ENCODE measurements around the gene ZNF579. TPM values are rescaled to one million over a fixed set of nuclear protein-coding genes. Genes with fewer than 3 reads are reported as not detected.

The ZNF579 gene
- total RNA-seq, 1 donor from 2014 or later = 1.6 TPM

GRCh38 chr19:55545443-55545842 is 35.2 kb downstream of the ZNF579 start, which contains the start of gene SBK3:
SBK3 (minus strand) TSS chr19:55545543; CDS start chr19:55545543, 0 bp downstream.
- peak within 1 kb of the TSS in 1 of 3 donors; percentile 24 for H3K4me3 ChIP-seq (ENCODE audit: low read length in 3 of 3)
- peak within 1 kb of the TSS; percentile 50 to 77 (median 57) for H3K9ac ChIP-seq (ENCODE audit: low read depth in 1 of 3, low read length in 3 of 3)
- peaks cover 36 to 54% (median 47%) of the 10 kb centered on the region in 3 donors for H3K4me1 ChIP-seq (ENCODE audit: control insufficient read depth in 3 of 3, insufficient read depth in 3 of 3, low read length in 3 of 3)

DNA sequence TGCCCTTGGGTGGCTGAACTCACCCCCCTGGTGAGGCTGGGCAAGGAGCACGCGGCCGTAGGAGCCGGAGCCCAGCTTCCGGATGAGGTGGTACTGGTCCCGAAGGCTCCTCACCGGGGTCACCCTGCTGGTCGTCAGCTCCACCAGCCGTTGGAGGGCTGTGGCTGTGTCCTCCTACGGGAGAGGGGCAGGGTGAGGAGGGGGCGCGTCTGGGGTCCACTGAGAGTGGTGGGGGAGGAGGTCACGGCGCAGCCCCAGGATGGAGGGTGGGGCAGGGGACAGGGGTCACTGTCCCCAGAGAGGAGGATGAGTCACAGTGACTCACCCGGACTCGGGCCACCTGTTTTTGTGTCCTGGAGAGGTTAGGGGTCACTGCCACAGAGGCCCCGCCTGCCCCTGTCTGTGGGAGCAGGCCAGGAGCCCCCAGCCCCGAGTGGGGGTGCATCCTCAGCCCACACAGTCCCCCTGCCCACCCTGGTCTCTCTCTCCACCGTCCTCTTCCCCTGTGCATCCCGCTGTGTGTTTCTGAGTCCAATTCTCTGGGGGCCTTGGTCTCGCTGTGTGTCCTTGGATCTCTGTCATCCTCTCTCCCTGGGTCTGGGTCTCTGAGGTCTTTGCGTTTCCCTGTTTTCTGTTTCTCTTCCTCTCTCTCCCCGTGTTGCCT is 35.7 kb downstream of the ZNF579 start:
- Histone ChIP-seq H3K4me3 (ENCODE audit: low read length in 3 of 3) (no peak overlapping the region), H3K4me1 (ENCODE audit: control insufficient read depth in 3 of 3, insufficient read depth in 3 of 3, low read length in 3 of 3) (peaks cover 31 to 50% (median 44%) of the 10 kb centered on the region in 3 donors), H3K27ac (ENCODE audit: low read depth, low read length) (peak overlapping the region; percentile 96), H3K27me3 (ENCODE audit: control insufficient read depth in 3 of 3, insufficient read depth in 3 of 3, low read length in 3 of 3) (no peaks in the 10 kb centered on the region), H3K9me3 (ENCODE audit: control insufficient read depth in 3 of 3, low read length in 3 of 3) (no peaks in the 10 kb centered on the region), H3K9ac (ENCODE audit: low read depth in 1 of 3, low read length in 3 of 3) (peak overlapping the region in 1 of 3 donors; percentile 75), H3K36me3 (ENCODE audit: control insufficient read depth in 3 of 3, insufficient read depth in 3 of 3, low read length in 3 of 3) (no peaks in the 10 kb centered on the region)

More at GRCh38 chr19:55545443-55545842, 35.2 kb downstream of the ZNF579 start, which contains the start of gene SBK3:
- H3K36me3 ChIP-seq (ENCODE audit: control insufficient read depth in 3 of 3, insufficient read depth in 3 of 3, low read length in 3 of 3) = no peaks in the 10 kb centered on the region
- H3K27ac ChIP-seq (ENCODE audit: low read depth, low read length) = peak within 1 kb of the TSS; percentile 96
- H3K27me3 ChIP-seq (ENCODE audit: control insufficient read depth in 3 of 3, insufficient read depth in 3 of 3, low read length in 3 of 3) = no peaks in the 10 kb centered on the region
- H3K9me3 ChIP-seq (ENCODE audit: control insufficient read depth in 3 of 3, low read length in 3 of 3) = no peaks in the 10 kb centered on the region

GRCh38 chr19:55544014-55544413 is 36.6 kb downstream of the ZNF579 start:
- Histone ChIP-seq H3K27ac (ENCODE audit: low read depth, low read length) (no peak overlapping the region), H3K4me3 (ENCODE audit: low read length in 3 of 3) (no peak overlapping the region), H3K9me3 (ENCODE audit: control insufficient read depth in 3 of 3, low read length in 3 of 3) (no peaks in the 10 kb centered on the region), H3K27me3 (ENCODE audit: control insufficient read depth in 3 of 3, insufficient read depth in 3 of 3, low read length in 3 of 3) (no peaks in the 10 kb centered on the region), H3K36me3 (ENCODE audit: control insufficient read depth in 3 of 3, insufficient read depth in 3 of 3, low read length in 3 of 3) (no peaks in the 10 kb centered on the region), H3K4me1 (ENCODE audit: control insufficient read depth in 3 of 3, insufficient read depth in 3 of 3, low read length in 3 of 3) (peaks cover 27 to 47% (median 38%) of the 10 kb centered on the region in 3 donors), H3K9ac (ENCODE audit: low read depth in 1 of 3, low read length in 3 of 3) (no peak overlapping the region)

- H3K4me3 ChIP-seq (ENCODE audit: low read length in 3 of 3) = no peak overlapping the region
- H3K27me3 ChIP-seq (ENCODE audit: control insufficient read depth in 3 of 3, insufficient read depth in 3 of 3, low read length in 3 of 3) = no peaks in the 10 kb centered on the region
- no peaks in the 10 kb centered on the region for H3K36me3 ChIP-seq (ENCODE audit: control insufficient read depth in 3 of 3, insufficient read depth in 3 of 3, low read length in 3 of 3)
- H3K9me3 ChIP-seq (ENCODE audit: control insufficient read depth in 3 of 3, low read length in 3 of 3) = no peaks in the 10 kb centered on the region
- H3K9ac ChIP-seq (ENCODE audit: low read depth in 1 of 3, low read length in 3 of 3) = no peak overlapping the region
- H3K4me1 ChIP-seq (ENCODE audit: control insufficient read depth in 3 of 3, insufficient read depth in 3 of 3, low read length in 3 of 3) = peaks cover 27 to 47% (median 38%) of the 10 kb centered on the region in 3 donors
- no peak overlapping the region for H3K27ac ChIP-seq (ENCODE audit: low read depth, low read length)
These were observed 37.1 kb downstream of the ZNF579 start for GRCh38 chr19:55543567-55543966.

- H3K36me3 ChIP-seq (ENCODE audit: control insufficient read depth in 3 of 3, insufficient read depth in 3 of 3, low read length in 3 of 3) = no peaks in the 10 kb centered on the region
- H3K9ac ChIP-seq (ENCODE audit: low read depth in 1 of 3, low read length in 3 of 3) = no peak overlapping the region
- no peak overlapping the region for H3K4me3 ChIP-seq (ENCODE audit: low read length in 3 of 3)
- H3K4me1 ChIP-seq (ENCODE audit: control insufficient read depth in 3 of 3, insufficient read depth in 3 of 3, low read length in 3 of 3) = peaks cover 18 to 36% (median 29%) of the 10 kb centered on the region in 3 donors
- no peaks in the 10 kb centered on the region for H3K27me3 ChIP-seq (ENCODE audit: control insufficient read depth in 3 of 3, insufficient read depth in 3 of 3, low read length in 3 of 3)
- no peak overlapping the region for H3K27ac ChIP-seq (ENCODE audit: low read depth, low read length)
- H3K9me3 ChIP-seq (ENCODE audit: control insufficient read depth in 3 of 3, low read length in 3 of 3) = no peaks in the 10 kb centered on the region
These were observed 38.3 kb downstream of the ZNF579 start for GRCh38 chr19:55542292-55542855.

DNA sequence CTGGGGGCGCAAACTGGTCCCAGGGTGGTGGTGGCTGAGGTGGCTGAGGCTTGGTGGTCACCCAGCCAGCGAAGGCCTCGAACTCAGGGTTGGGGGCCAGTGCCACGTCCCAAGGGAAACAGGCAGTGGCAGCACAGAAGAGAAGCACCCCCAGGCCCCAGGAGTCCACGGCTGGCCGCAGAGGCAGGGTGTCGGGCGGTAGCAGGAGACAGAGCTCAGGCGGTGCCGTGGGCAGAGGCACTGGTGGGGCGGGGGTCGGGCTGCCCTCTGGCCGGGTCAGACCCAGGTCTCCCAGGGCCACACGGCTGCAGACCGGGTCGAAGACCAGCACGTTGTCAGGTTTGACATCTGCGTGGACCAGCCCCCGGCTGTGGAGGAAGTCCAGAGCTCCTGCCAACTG is 39.6 kb downstream of the ZNF579 start:
- H3K27ac ChIP-seq (ENCODE audit: low read depth, low read length) = no peak overlapping the region
- no peak overlapping the region for H3K4me3 ChIP-seq (ENCODE audit: low read length in 3 of 3)
- no peaks in the 10 kb centered on the region for H3K9me3 ChIP-seq (ENCODE audit: control insufficient read depth in 3 of 3, low read length in 3 of 3)
- H3K9ac ChIP-seq (ENCODE audit: low read depth in 1 of 3, low read length in 3 of 3) = no peak overlapping the region
- no peaks in the 10 kb centered on the region for H3K27me3 ChIP-seq (ENCODE audit: control insufficient read depth in 3 of 3, insufficient read depth in 3 of 3, low read length in 3 of 3)
- H3K4me1 ChIP-seq (ENCODE audit: control insufficient read depth in 3 of 3, insufficient read depth in 3 of 3, low read length in 3 of 3) = peaks cover 5 to 23% (median 16%) of the 10 kb centered on the region in 3 donors
- no peaks in the 10 kb centered on the region for H3K36me3 ChIP-seq (ENCODE audit: control insufficient read depth in 3 of 3, insufficient read depth in 3 of 3, low read length in 3 of 3)

- Histone ChIP-seq H3K27me3 (ENCODE audit: control insufficient read depth in 3 of 3, insufficient read depth in 3 of 3, low read length in 3 of 3) (no peaks in the 10 kb centered on the region), H3K9me3 (ENCODE audit: control insufficient read depth in 3 of 3, low read length in 3 of 3) (no peaks in the 10 kb centered on the region), H3K9ac (ENCODE audit: low read depth in 1 of 3, low read length in 3 of 3) (no peak overlapping the region), H3K36me3 (ENCODE audit: control insufficient read depth in 3 of 3, insufficient read depth in 3 of 3, low read length in 3 of 3) (no peaks in the 10 kb centered on the region), H3K27ac (ENCODE audit: low read depth, low read length) (no peak overlapping the region), H3K4me1 (ENCODE audit: control insufficient read depth in 3 of 3, insufficient read depth in 3 of 3, low read length in 3 of 3) (peaks cover 2 to 18% (median 12%) of the 10 kb centered on the region in 3 donors), H3K4me3 (ENCODE audit: low read length in 3 of 3) (no peak overlapping the region)
These were observed 40.0 kb downstream of the ZNF579 start for GRCh38 chr19:55540619-55541018.

DNA sequence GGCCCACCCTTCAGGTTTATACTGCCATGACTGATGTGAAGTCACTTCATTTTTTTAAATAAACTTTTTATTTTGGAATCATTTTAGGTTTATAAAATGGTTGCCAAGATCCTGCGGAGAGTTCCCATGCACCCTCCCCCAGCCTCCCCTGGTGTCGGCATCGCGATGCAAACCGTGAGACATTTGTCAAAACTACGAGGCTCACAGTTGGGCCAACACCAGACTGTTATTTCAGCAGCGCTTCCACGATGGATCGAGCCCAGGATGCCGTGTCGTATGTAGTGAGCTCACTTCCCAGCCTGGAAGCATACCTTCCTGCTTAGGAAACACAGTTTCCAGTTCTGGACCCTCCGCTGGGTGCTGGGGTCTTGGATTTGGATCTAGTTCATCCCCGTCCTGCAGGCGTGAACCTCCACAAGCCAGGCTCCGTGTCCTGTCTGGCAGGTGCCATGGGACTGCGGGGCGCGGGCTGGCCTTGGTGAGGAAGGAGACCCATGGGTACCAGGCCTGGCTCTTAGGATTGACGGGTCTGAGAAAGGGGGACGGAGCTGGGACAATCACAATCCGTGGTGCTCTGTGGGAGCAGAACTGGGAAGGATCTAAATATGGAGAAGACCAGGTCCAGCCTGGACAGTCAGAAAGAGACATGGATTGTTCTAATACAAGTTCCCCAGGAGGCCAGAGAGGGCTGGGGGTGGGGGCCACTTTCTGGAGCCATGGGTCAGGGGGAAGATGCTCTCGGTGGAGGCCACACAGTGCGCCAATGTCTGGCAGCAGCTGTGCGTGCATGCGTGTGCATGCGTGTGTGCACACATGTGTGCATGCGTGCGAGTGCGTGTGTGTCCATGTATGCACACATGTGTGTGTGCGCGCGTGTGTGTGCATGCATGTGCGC is 41.3 kb downstream of the ZNF579 start:
- H3K4me1 ChIP-seq (ENCODE audit: control insufficient read depth in 3 of 3, insufficient read depth in 3 of 3, low read length in 3 of 3) = peaks cover 2 to 10% (median 4%) of the 10 kb centered on the region in 3 donors
- no peak overlapping the region for H3K4me3 ChIP-seq (ENCODE audit: low read length in 3 of 3)
- H3K9ac ChIP-seq (ENCODE audit: low read depth in 1 of 3, low read length in 3 of 3) = no peak overlapping the region
- H3K27me3 ChIP-seq (ENCODE audit: control insufficient read depth in 3 of 3, insufficient read depth in 3 of 3, low read length in 3 of 3) = no peaks in the 10 kb centered on the region
- no peaks in the 10 kb centered on the region for H3K36me3 ChIP-seq (ENCODE audit: control insufficient read depth in 3 of 3, insufficient read depth in 3 of 3, low read length in 3 of 3)
- no peaks in the 10 kb centered on the region for H3K9me3 ChIP-seq (ENCODE audit: control insufficient read depth in 3 of 3, low read length in 3 of 3)
- H3K27ac ChIP-seq (ENCODE audit: low read depth, low read length) = no peak overlapping the region

GRCh38 chr19:55538132-55538531 is 42.5 kb downstream of the ZNF579 start:
- no peaks in the 10 kb centered on the region for H3K27me3 ChIP-seq (ENCODE audit: control insufficient read depth in 3 of 3, insufficient read depth in 3 of 3, low read length in 3 of 3)
- no peaks in the 10 kb centered on the region for H3K36me3 ChIP-seq (ENCODE audit: control insufficient read depth in 3 of 3, insufficient read depth in 3 of 3, low read length in 3 of 3)
- H3K4me1 ChIP-seq (ENCODE audit: control insufficient read depth in 3 of 3, insufficient read depth in 3 of 3, low read length in 3 of 3) = peaks cover 2 to 7% (median 4%) of the 10 kb centered on the region in 3 donors
- H3K27ac ChIP-seq (ENCODE audit: low read depth, low read length) = no peak overlapping the region
- H3K9ac ChIP-seq (ENCODE audit: low read depth in 1 of 3, low read length in 3 of 3) = no peak overlapping the region
- H3K4me3 ChIP-seq (ENCODE audit: low read length in 3 of 3) = no peak overlapping the region
- H3K9me3 ChIP-seq (ENCODE audit: control insufficient read depth in 3 of 3, low read length in 3 of 3) = no peaks in the 10 kb centered on the region
